Stomach (tissue), 4 donors: Measurements from ENCODE around the gene SCAF1.

Source experiments
- CTCF ChIP-seq, 7 experiments: fragments of 450-650 bp in 4 of 7; fragments of 200-600 bp in 3 of 7; sonication (generic) in 3 of 7; IDR thresholded peaks; one replicate each; pipeline ENCODE4 v1.5.1; 2016 to 2019; ENCODE audit warnings: antibody characterized with exemption in 7 of 7, control low read depth in 2 of 7, mild to moderate bottlenecking in 1 of 7
- EP300 ChIP-seq: sonication (generic); formaldehyde crosslinking; IDR thresholded peaks from one replicate; pipeline ENCODE4 v1.6.1; 2017; ENCODE audit warnings: antibody characterized with exemption
- POLR2A ChIP-seq, 4 donors: fragments of 450-650 bp; IDR thresholded peaks; one replicate each; pipeline ENCODE4 v1.6.1; 2016; ENCODE audit warnings: antibody characterized with exemption in 4 of 4, control low read depth in 2 of 4, mild to moderate bottlenecking in 1 of 4, moderate library complexity in 1 of 4
- POLR2AphosphoS5 ChIP-seq, 3 donors: sonication (generic); formaldehyde crosslinking; IDR thresholded peaks; one replicate each; pipeline ENCODE4 v1.6.1; 2016; ENCODE audit warnings: antibody characterized with exemption in 3 of 3

GRCh38 chr19:49653466-49653806 lies 11.4 kb downstream of the SCAF1 start:
- TF ChIP-seq CTCF (IDR thresholded peaks at IDR 0.05) = no peak
- TF ChIP-seq EP300 = no peak
- TF ChIP-seq POLR2A (IDR thresholded peaks at IDR 0.05) = no peak
- TF ChIP-seq POLR2AphosphoS5 (IDR thresholded peaks at IDR 0.05) = no peak
